Measurements from ENCODE around the gene CDK5.

GRCh38 chr7:151043959-151044358 lies 13.7 kb downstream of the CDK5 start:
- TF ChIP-seq CTCF (IDR thresholded peaks at IDR 0.05 in 4 of 5, conservative IDR thresholded peaks at IDR 0.05 in 1 of 5) (no peak), POLR2A (IDR thresholded peaks at IDR 0.05) (no peak)
